ENCODE data around the gene NFATC1.

DNA sequence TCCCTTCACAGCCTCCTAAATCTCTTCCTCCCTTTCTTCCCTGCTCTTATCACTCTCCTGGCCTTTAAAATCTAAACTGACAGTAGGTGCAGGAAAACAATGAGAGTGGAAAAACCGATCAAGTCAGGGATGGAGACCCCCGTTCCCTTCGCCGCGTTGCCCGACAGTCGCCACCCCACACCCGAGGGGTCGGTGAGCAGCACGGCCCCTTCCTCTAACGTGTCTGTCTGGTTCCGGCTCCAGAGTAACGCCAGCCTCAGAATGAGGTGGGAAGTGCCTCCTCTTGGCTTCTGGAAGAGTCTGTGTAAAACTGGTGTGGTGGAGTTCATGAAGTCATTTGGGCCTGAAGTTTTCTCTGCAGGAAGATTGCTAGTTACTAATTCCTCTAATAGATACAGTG, 138.6 kb downstream of the NFATC1 start:
- no peak for TF ChIP-seq POLR2A (IDR thresholded peaks at IDR 0.05)
- TF ChIP-seq, protein P1, sequence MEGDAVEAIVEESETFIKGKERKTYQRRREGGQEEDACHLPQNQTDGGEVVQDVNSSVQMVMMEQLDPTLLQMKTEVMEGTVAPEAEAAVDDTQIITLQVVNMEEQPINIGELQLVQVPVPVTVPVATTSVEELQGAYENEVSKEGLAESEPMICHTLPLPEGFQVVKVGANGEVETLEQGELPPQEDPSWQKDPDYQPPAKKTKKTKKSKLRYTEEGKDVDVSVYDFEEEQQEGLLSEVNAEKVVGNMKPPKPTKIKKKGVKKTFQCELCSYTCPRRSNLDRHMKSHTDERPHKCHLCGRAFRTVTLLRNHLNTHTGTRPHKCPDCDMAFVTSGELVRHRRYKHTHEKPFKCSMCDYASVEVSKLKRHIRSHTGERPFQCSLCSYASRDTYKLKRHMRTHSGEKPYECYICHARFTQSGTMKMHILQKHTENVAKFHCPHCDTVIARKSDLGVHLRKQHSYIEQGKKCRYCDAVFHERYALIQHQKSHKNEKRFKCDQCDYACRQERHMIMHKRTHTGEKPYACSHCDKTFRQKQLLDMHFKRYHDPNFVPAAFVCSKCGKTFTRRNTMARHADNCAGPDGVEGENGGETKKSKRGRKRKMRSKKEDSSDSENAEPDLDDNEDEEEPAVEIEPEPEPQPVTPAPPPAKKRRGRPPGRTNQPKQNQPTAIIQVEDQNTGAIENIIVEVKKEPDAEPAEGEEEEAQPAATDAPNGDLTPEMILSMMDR (IDR thresholded peaks at IDR 0.05), result no peak
